Pancreas (tissue), 10 donors: ENCODE results near the gene NRP1. TPM values are rescaled to one million over a fixed set of nuclear protein-coding genes. Genes with fewer than 3 reads are reported as not detected.

Experiments used
- ATAC-seq, 4 donors: fragments of 200-7000 bp; cut with Tn5 transposase; one replicate each; pipeline versions ENCODE4 v1.8.0 to v1.9.1; 2020; ENCODE audit warnings: mild to moderate bottlenecking in 4 of 4, moderate library complexity in 4 of 4
- DNase-seq, 6 donors: peaks; one replicate each; pipeline ENCODE4 v3.0.0-alpha.2; 2020
- FAIRE-seq: peaks from 2 replicates; lab custom pipeline; 2012; peaks lifted over from hg19 to GRCh38; lab: Jason Lieb, UNC
- H3K27ac ChIP-seq, 4 donors: fragments of 200-600 bp; sonication (generic); 1 replicate in 3 of 4; 2 replicates in 1 of 4; pipeline versions ENCODE4 v1.5.0 to v1.8.0; 2020
- H3K27me3 ChIP-seq, 4 donors: fragments of 200-600 bp; one replicate each; pipeline ENCODE4 v1.8.0; 2021
- H3K36me3 ChIP-seq, 3 donors: fragments of 200-600 bp; sonication (generic) in 1 of 3; one replicate each; pipeline versions ENCODE4 v1.5.0 to v1.8.0; 2020 to 2021
- H3K4me1 ChIP-seq, 3 donors: fragments of 200-600 bp; one replicate each; pipeline ENCODE4 v1.8.0; 2021
- H3K4me3 ChIP-seq, 4 donors: fragments of 200-600 bp; sonication (generic) in 2 of 4; one replicate each; pipeline versions ENCODE4 v1.5.0 to v1.8.0; 2020 to 2021
- H3K9me3 ChIP-seq, 4 donors: fragments of 200-600 bp; one replicate each; pipeline ENCODE4 v1.8.0; 2021
- WGBS, 2 donors: extraction: QIAGEN DNeasy Blood & Tissue Kit; methylation state at CpG; one replicate each; pipeline ENCODE4 v1.1.7; 2013; 5-methylcytosine and 5-hydroxymethylcytosine counted together
- intact Hi-C, 3 donors: fragments of 100-400 bp; cut with DNase I; formaldehyde crosslinking; loops; one replicate each; pipeline versions ENCODE4 v1.11.1 to v1.14.2; 2022
- polyA plus RNA-seq, 2 donors: library from polyadenylated mRNA; stranded (reverse); fragments of 200-250 nt; gene quantifications; one replicate each; pipeline ENCODE4 v1.2.3, GENCODE V29; 2013
- total RNA-seq, 6 donors: library from RNA; stranded (reverse); fragmentation: NEBNext Ultra II Directional in 4 of 6; extraction: Animal tissue kit (Norgen Biotek cat#: 25700) in 4 of 6; gene quantifications; one replicate each; pipeline versions ENCODE4 v1.2.1 to v1.2.4, GENCODE V29; 2021 to 2023
- TF ChIP-seq, protein P1 (sequence below), 4 donors: fragments of 200-600 bp; sonication (generic) in 3 of 4; IDR thresholded peaks; one replicate each; pipeline versions ENCODE4 v1.5.0 to v1.8.0; 2021; ENCODE audit warnings: antibody characterized with exemption in 4 of 4
- donor health status: healthy with polysubstance abuse.
- donor health status: DM: no; HTN: no; CAD: no; lungs with moderate emphysema.
- donor health status: DM: no; HTN: no; CAD: no.
- donor health status: control.
- donor health status: control.
- donor health status: Bipolar disorder and iron deficiency.
- donor health status: DM: yes; HTN: yes; CAD: no.
- donor health status: DM: no; HTN: no; CAD: no.
- donor health status: DM: no; HTN: no; CAD: no.
- donor health status: DM: yes; HTN: yes; CAD: no.

NRP1 gene
- total and polyA plus RNA-seq, 8 donors = 12.0 to 56.4 (median 28.4) TPM

DNA sequence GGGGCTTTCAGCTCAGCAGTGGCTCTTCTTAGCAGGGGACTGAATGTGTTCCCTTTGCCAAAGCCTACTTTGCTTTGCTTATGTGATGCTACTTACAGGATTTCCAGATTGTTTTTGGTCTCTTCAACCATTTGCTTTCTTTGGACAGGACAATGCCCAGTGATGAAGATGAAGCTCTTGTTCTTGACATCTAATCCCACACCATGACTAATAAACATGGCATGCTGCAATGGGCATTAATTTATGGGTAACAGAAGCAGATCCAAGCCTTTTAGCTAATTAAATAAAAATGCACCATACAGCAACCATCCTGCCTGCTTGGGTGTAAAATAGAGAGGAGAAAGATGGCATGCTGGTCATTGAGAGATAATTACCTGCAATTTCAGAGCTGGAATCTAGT is 200.9 kb downstream of the NRP1 start:
- FAIRE-seq (no peak), ATAC-seq (no peak), DNase-seq (no peak)
- H3K27ac ChIP-seq = peak overlapping the region; percentile 48 to 93 (median 68)
- TF ChIP-seq, protein P1, sequence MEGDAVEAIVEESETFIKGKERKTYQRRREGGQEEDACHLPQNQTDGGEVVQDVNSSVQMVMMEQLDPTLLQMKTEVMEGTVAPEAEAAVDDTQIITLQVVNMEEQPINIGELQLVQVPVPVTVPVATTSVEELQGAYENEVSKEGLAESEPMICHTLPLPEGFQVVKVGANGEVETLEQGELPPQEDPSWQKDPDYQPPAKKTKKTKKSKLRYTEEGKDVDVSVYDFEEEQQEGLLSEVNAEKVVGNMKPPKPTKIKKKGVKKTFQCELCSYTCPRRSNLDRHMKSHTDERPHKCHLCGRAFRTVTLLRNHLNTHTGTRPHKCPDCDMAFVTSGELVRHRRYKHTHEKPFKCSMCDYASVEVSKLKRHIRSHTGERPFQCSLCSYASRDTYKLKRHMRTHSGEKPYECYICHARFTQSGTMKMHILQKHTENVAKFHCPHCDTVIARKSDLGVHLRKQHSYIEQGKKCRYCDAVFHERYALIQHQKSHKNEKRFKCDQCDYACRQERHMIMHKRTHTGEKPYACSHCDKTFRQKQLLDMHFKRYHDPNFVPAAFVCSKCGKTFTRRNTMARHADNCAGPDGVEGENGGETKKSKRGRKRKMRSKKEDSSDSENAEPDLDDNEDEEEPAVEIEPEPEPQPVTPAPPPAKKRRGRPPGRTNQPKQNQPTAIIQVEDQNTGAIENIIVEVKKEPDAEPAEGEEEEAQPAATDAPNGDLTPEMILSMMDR (IDR thresholded peaks at IDR 0.05) = no peak
- no peak overlapping the region for H3K4me3 ChIP-seq
- no peaks in the 10 kb centered on the region for H3K9me3 ChIP-seq
- intact Hi-C loops = no loop called here
- H3K4me1 ChIP-seq = peaks cover 0 to 6% (median 0%) of the 10 kb centered on the region in 3 donors
- no peaks in the 10 kb centered on the region for H3K27me3 ChIP-seq
- no peaks in the 10 kb centered on the region for H3K36me3 ChIP-seq

DNA sequence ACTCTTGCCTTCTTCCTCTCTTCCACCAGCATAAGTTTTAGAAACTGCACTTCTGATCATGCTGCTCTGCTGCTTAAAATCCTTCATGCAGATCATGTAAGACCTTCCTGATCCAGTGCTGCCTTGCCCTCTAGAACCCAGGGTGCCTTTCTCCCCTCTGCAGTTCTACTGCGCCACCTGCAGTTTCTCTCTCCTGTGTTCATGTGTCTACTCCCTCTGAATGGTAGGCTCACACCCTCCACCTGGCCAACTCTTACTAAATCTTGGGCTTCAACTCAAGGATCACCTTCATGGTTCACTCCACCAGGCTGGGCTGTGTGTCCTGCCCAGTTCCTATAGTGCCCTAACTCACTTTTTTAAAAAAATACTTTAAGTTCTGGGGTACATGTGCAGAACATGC is 201.8 kb downstream of the NRP1 start:
- no peaks in the 10 kb centered on the region for H3K27me3 ChIP-seq
- intact Hi-C loops = no loop called here
- H3K9me3 ChIP-seq = no peaks in the 10 kb centered on the region
- peak overlapping the region in 3 of 4 donors; percentile 55 to 93 (median 81) for H3K27ac ChIP-seq
- ATAC-seq (no peak), DNase-seq (no peak), FAIRE-seq (no peak)
- TF ChIP-seq, protein P1 (IDR thresholded peaks at IDR 0.05) = no peak
- no peak overlapping the region for H3K4me3 ChIP-seq
- no peaks in the 10 kb centered on the region for H3K36me3 ChIP-seq
- 92 to 100% methylated on average over 1 of the region's 1 CpG for WGBS, 2 donors
- peaks cover 0 to 6% (median 0%) of the 10 kb centered on the region in 3 donors for H3K4me1 ChIP-seq

- Histone ChIP-seq H3K4me1 (peaks cover 0 to 6% (median 0%) of the 10 kb centered on the region in 3 donors), H3K36me3 (no peaks in the 10 kb centered on the region), H3K27me3 (no peaks in the 10 kb centered on the region), H3K27ac (peak overlapping the region in 2 of 4 donors; percentile 46 to 67), H3K4me3 (no peak overlapping the region), H3K9me3 (no peaks in the 10 kb centered on the region)
- no peak for FAIRE-seq
- TF ChIP-seq, protein P1 (IDR thresholded peaks at IDR 0.05) = no peak
- intact Hi-C loops = no loop called here
- 41 to 43% methylated on average over 5 of the region's 5 CpGs for WGBS, 2 donors
- peak; percentile 22 to 47 (median 36) for ATAC-seq
- DNase-seq = peak in 1 of 6 donors; percentile 32
Measured at GRCh38 chr10:33129996-33130386, 204.5 kb downstream of the NRP1 start.

GRCh38 chr10:33129141-33129995 is 205.1 kb downstream of the NRP1 start:
- ATAC-seq = peak in 3 of 4 donors; percentile 11 to 43 (median 31)
- intact Hi-C loops = no loop called here
- FAIRE-seq = no peak
- Histone ChIP-seq H3K36me3 (no peaks in the 10 kb centered on the region), H3K27ac (peak overlapping the region in 2 of 4 donors; percentile 46 to 67), H3K4me1 (peaks cover 0 to 6% (median 0%) of the 10 kb centered on the region in 3 donors), H3K27me3 (no peaks in the 10 kb centered on the region), H3K4me3 (no peak overlapping the region), H3K9me3 (no peaks in the 10 kb centered on the region)
- TF ChIP-seq, protein P1 (IDR thresholded peaks at IDR 0.05) = no peak
- WGBS, 2 donors = 61 to 69% methylated on average over 10 of the region's 10 CpGs
- DNase-seq = peak in 1 of 6 donors; percentile 19

GRCh38 chr10:33127622-33128021 is 206.8 kb downstream of the NRP1 start:
- intact Hi-C loops = no loop called here
- 80 to 94% methylated on average over 6 to 7 of the region's 9 CpGs for WGBS, 2 donors

More at GRCh38 chr10:33127622-33128021, 206.8 kb downstream of the NRP1 start:
- TF ChIP-seq, protein P1 (IDR thresholded peaks at IDR 0.05) = no peak
- FAIRE-seq = no peak
- H3K4me1 ChIP-seq = no peaks in the 10 kb centered on the region
- H3K27me3 ChIP-seq = no peaks in the 10 kb centered on the region
- H3K27ac ChIP-seq = no peak overlapping the region
- no peaks in the 10 kb centered on the region for H3K36me3 ChIP-seq
- no peak for DNase-seq
- no peak for ATAC-seq
- H3K9me3 ChIP-seq = no peaks in the 10 kb centered on the region
- H3K4me3 ChIP-seq = no peak overlapping the region
